IMR-90 (cell line): ENCODE data around the gene RPL4.
"Not testable (repeated sequence)": the region's sequence is repeated elsewhere in the genome, so short reads cannot be mapped to it uniquely, and the experiment has no call there.

Experiments
- BHLHE40 ChIP-seq: fragments of 150-350 bp; IDR thresholded peaks from 2 replicates; pipeline ENCODE4 v1.6.1; 2016; ENCODE audit warnings: mild to moderate bottlenecking, low read depth, low read length
- CEBPB ChIP-seq: IDR thresholded peaks from 2 replicates; pipeline ENCODE4 v1.6.1; 2012; ENCODE audit warnings: low read depth, low read length, improper control_type of control experiment
- CHD1 ChIP-seq: IDR thresholded peaks from 2 replicates; pipeline ENCODE4 v1.6.1; 2012; ENCODE audit warnings: low read depth, low read length, improper control_type of control experiment
- CTCF ChIP-seq: conservative IDR thresholded peaks from 2 replicates; pipeline ENCODE4 v1.5.1; 2012; ENCODE audit warnings: mild to moderate bottlenecking, low read depth, low read length, improper control_type of control experiment
- ELK1 ChIP-seq: fragments of 150-350 bp; IDR thresholded peaks from 2 replicates; pipeline ENCODE4 v1.6.1; 2016; ENCODE audit warnings: low read depth, mild to moderate bottlenecking, low read length, moderate library complexity, borderline replicate concordance
- MXI1 ChIP-seq: IDR thresholded peaks from 2 replicates; pipeline ENCODE4 v1.6.1; 2012; ENCODE audit warnings: low read depth, mild to moderate bottlenecking, low read length, moderate library complexity, borderline replicate concordance
- POLR2A ChIP-seq: IDR thresholded peaks from 2 replicates; pipeline ENCODE4 v1.6.1; 2012; ENCODE audit warnings: mild to moderate bottlenecking, low read depth, low read length
- RCOR1 ChIP-seq: IDR thresholded peaks from 2 replicates; pipeline ENCODE4 v1.6.1; 2012; ENCODE audit warnings: mild to moderate bottlenecking, low read length, improper control_type of control experiment; ENCODE audit not compliant: insufficient replicate concordance
- USF2 ChIP-seq: fragments of 150-350 bp; IDR thresholded peaks from 2 replicates; pipeline ENCODE4 v1.6.1; 2017; ENCODE audit warnings: mild to moderate bottlenecking, antibody characterized with exemption, low read length, low read depth

- not testable (repeated sequence) for TF ChIP-seq CTCF, POLR2A, BHLHE40, CEBPB, RCOR1, CHD1, USF2, ELK1, MXI1
Measured at GRCh38 chr15:66465294-66465693, 39.4 kb downstream of the RPL4 start.
